Stimulated activated naive CD8-positive, alpha-beta T cell treated with anti-CD3 and anti-CD28 coated beads, Interleukin-15, Interleukin-2, amounts not matched to agents 100 U/mL and 50 U/mL, for 24 hours (primary cell): ENCODE measurements around the gene IQSEC1.

Experiments used
- ATAC-seq: fragments of 150-1000 bp; cut with Tn5 transposase; one replicate; pipeline ENCODE4 v1.10.0; 2021
- DNase-seq: peaks from one replicate; pipeline ENCODE4 v3.0.0; 2021

Gene IQSEC1

GRCh38 chr3:13067778-13068177 is 5.5 kb downstream of the IQSEC1 start:
- ATAC-seq: no peak
- DNase-seq: no peak

DNA sequence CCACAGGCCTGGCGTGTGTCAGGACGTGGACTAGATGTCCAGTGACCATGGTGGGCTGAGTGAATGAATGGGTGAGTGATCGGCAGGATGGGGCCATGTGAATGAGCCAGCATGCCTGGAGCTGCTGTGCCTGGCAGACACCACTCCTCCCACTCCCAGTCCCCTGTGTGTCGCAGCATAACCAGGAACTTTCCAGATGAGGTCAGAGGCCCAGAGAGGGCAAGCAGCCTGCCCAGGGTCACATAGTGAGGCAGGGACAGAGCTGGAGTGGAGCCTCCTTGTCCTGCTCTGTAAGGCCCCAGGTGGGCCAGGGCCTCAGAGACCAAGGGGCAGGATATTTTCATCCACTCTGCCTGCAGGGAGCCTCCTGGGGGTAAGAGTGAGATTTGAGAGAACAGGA is 6.4 kb downstream of the IQSEC1 start:
- no peak for ATAC-seq

GRCh38 chr3:13066236-13066635 is 7.0 kb downstream of the IQSEC1 start:
- no peak for ATAC-seq
- DNase-seq: no peak

More for the DNA sequence above, 6.4 kb downstream of the IQSEC1 start:
- DNase-seq: no peak

GRCh38 chr3:13065727-13066126 is 7.5 kb downstream of the IQSEC1 start:
- no peak for ATAC-seq
- DNase-seq: no peak

DNA sequence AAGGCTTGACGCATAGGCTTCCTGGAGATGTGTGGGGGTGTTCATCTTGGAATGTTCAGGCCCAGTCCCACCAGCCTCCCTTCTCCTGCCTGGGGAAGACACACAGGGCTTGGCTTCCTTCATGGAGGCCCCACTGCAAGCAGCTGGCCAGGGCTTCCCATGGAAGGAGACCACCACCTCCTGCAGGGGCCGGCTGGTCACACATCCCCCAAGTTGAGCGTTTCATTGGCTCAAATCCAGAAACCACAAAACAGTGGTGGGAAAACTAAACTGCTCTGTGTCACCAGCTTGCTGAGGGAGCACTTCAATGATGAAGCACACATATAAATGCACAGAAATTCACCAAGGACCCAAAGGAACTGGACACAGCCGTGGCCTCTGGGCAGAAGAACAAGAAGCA is 8.3 kb downstream of the IQSEC1 start:
- ATAC-seq (no peak), DNase-seq (no peak)

GRCh38 chr3:13064159-13064868 is 8.9 kb downstream of the IQSEC1 start:
- ATAC-seq (no peak), DNase-seq (no peak)

DNA sequence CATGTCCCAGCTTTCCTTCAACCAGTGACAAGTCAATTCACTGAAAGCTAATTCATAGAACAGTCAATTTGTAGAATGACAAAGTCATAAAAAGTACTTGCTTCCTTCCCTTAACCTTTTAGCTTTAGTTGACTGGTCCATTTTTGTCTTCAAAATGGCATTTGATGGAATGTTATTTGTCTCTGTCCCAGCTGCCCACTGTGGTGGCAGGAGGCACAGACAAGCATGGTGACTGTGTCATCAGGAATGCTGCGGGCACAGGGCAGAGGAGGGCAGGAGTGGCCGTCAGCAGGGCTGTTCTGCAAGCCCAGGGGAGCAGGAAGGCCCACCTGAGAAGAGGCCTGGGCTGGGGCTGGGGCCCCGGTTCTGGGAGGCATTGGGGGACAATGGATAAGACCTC is 10.0 kb downstream of the IQSEC1 start:
- DNase-seq: no peak
- ATAC-seq: no peak

GRCh38 chr3:13062647-13063046 is 10.6 kb downstream of the IQSEC1 start:
- DNase-seq (no peak), ATAC-seq (no peak)

- DNase-seq (no peak), ATAC-seq (no peak)
Measured at GRCh38 chr3:13060341-13060910, 12.8 kb downstream of the IQSEC1 start.

DNA sequence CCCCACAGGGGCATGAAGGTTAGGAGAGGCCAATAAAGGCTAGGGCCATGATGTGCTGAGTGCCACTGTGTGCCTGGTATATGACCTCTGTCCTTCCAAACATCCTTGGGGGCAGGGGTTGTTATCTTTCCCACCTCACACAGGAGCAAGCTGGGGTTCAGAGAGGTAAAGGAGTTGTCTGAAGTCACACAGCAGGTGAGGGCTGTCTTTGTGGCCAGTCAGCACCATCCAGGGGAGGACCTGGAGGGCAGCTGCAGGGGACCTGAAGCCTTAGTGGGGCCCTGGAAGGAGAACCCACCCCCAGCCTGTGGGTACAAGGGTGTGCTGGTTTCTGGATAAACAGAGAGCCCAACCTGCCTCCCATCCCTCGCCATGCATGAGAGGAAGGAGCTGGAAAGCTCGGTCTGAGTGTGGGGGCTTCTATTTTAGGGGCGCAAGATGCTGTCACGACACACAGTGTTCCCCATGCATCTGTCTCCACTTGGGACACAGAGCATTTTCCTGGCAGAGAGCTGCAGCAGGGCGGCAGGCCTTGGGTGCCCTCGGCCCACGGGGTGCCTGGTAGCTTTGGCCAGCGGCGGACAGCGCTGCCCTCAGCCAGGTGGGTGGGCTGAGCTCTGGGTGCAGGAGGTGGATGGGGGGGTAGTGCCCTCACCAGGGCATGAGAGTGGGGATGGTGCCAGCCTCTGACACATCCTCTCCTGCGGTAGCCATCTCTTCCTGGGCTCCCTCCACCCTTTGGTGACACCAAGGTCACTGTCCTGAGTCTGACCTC is 14.7 kb downstream of the IQSEC1 start:
- ATAC-seq (no peak), DNase-seq (no peak)

DNA sequence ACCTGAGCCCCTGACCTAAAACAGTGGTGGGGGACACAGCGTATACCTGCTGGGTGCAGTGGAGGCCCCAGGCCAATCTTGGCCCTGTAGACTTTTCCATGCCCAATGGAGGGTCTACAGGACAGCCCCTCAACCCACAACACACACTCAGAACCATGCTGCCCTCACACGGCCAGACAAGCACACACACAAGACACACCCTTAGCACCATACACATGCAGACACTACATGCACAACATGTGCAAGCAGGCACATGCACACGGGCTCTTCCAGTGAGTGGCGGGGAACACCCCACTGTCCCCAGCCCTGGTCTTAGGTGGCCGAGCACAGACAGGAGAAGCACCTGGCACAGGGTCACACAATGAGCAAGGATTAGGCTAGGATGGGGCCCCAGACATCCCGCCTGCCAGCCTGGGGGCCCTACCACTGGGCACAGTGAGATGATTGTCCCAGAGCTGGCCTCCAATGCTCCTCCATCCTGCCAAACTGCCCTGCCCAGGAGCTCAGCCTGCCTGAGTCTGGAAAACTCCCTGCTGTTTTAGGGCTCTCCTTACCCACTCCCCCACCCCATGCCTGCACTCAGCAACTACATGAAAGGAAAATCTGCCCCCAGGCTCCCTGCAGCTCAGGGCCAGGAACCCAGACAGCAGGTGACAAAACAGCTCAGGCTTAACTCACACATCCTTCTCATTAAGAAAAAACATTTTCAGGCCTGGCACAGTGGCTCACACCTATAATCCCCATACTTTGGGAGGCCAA is 15.8 kb downstream of the IQSEC1 start:
- ATAC-seq (no peak), DNase-seq (no peak)

DNA sequence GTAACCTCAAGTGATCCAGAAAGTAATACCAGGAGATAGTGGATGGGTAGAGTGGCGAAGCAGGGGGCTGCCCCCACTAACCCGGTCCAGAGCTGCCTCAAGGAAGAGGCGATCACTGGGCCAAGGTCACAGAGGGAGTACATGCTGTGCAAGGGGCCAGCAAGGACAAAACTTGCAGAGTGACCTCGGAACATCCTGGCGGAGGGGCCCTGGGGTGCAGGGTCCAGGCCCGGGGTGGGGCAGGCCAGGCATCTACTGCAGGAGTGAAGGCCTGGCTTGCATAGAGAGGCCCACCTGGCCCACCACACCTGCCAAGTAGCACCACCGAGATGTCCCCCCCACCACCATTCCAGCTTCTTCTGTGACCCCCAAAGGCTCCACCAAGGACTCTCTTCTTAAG is 17.6 kb downstream of the IQSEC1 start:
- ATAC-seq: no peak
- DNase-seq: no peak

DNA sequence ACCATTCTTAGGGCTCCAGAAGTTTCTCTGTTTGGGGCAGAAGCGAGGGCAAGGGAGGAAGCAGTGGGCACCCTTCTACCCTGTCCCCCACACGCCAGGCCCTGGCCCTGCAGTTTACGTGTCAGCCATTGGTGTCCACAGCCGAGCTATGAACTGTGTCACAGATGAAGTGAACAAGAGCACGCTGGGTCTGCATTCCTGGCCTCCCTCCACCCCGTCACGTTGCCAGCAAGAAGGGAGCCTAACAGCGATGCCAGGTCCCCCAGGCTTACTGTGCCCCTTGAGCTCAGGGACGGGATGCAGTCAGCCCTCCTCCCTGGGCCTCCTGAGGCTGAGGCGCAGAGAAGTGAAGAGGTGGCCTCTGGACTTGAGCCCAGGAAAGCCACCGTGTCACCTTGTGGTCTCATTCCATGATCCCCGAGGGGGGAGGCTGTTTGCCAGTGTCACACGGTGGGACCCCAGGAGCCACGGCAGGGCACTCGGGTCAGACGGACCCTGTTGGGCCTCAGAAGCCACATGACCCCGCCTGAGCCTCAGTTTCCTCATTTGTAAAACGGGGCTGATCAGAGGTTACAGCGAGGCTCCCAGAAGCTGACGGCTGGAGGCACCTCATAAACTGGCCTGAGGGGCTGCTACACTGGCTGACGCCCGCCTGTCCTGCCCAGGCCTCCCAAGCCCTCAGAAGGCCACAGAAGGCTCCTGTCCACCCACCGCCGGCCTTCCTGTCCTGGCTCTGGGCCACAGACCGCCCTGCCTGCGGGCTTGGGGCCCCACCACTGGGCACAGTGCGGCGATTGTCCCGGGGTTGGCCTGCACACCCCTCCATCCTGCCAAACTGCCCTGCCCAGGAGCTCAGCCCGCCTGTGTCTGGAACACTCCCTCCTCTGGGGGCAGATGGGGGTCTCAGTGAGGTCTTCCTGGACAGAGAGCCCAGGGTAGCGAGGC is 18.6 kb downstream of the IQSEC1 start:
- DNase-seq (no peak), ATAC-seq (no peak)

DNA sequence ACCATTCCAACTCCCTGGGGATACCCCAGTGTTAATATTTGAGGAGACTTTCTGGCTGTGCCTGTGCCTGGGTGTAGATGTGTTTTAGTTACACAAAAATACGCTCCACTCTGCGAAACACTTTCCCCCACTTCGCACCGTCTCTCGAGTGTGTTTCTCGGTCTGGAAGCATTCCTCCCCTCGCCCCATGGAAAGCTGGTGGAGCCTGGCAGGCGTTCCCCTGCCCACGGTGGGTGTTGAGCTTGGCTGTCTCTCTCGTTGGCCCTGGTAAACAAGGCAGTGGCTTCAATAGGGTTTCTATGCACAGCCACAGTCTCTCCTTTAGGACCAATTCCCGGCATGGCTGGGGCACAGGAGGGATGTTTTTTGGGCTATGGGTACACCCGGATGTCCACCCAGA is 19.3 kb downstream of the IQSEC1 start:
- ATAC-seq (no peak), DNase-seq (no peak)

- ATAC-seq (no peak), DNase-seq (no peak)
Measured at GRCh38 chr3:13053420-13053819, 19.8 kb downstream of the IQSEC1 start.

DNA sequence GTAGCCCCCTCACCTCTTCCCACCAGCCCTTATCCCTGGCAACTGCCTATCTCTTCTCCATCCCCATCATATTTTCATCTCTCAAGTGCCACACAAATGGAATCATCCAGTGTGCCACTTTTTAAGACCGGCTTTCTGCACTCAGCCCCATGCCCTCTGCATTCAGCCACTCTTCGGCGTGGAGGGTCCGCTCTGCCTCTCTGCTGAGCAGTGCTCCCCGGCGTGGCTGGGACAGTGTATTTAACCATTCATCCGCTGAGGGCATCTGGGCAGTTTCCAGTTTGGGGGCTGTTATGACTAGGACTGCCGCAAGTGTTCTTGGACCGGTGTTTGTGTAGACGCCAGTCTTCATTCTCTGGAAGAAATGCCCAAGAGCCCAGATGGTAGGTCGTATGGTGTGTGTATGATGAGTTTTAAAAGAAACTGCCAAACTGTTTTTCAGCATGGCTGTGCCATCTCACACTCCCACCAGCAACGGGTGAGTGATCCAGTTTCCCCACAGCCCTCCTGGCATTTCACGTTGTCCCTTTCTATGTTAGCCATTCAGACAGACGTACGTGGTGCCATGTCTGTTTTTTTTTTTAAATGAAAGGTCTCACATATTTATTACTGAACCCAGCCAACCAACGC is 20.9 kb downstream of the IQSEC1 start:
- ATAC-seq (no peak), DNase-seq (no peak)

- ATAC-seq: no peak
- no peak for DNase-seq
Measured at GRCh38 chr3:13051581-13051980, 21.6 kb downstream of the IQSEC1 start.

DNA sequence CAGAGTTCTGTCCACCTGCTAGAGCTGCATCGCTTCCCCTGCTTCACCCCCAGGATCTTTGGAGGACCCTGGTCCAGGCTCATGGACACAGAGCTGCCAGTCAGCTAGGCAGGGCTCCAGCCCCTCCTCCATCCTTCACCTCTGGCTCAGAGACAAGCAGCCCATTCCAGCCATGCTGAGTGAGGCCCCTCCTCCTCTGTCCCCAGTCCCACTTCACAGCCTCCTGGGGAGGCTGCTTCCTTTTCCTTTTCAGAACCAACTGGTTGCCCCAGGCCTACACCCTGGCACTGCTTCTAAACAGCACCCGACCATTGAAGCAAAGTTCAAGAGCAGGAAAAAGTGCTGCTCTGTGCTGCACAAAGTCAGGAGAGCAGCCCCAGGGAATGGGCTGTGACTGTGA is 22.2 kb downstream of the IQSEC1 start:
- no peak for ATAC-seq
- no peak for DNase-seq

GRCh38 chr3:13050446-13050845 is 22.8 kb downstream of the IQSEC1 start:
- DNase-seq: no peak
- ATAC-seq: no peak

GRCh38 chr3:13049400-13049799 is 23.8 kb downstream of the IQSEC1 start:
- ATAC-seq: no peak

More at GRCh38 chr3:13049400-13049799, 23.8 kb downstream of the IQSEC1 start:
- no peak for DNase-seq
